ENCODE results near the gene JAK2.
"Not testable (repeated sequence)": the region's sequence is repeated elsewhere in the genome, so short reads cannot be mapped to it uniquely, and the experiment has no call there.

The JAK2 gene

GRCh38 chr9:5004481-5004880 lies 19.4 kb downstream of the JAK2 start:
- H3K27ac ChIP-seq = no peak overlapping the region
- TF ChIP-seq CTCF (IDR thresholded peaks at IDR 0.05) (no peak), ZFX (IDR thresholded peaks at IDR 0.05; ENCODE audit: borderline replicate concordance) (no peak)

GRCh38 chr9:5008202-5008601 lies 23.1 kb downstream of the JAK2 start:
- no peak overlapping the region for H3K27ac ChIP-seq
- TF ChIP-seq ZFX (IDR thresholded peaks at IDR 0.05; ENCODE audit: borderline replicate concordance) (no peak), CTCF (IDR thresholded peaks at IDR 0.05) (no peak)

GRCh38 chr9:5013374-5013773 lies 28.3 kb downstream of the JAK2 start:
- H3K27ac ChIP-seq = no peak overlapping the region
- no peak for TF ChIP-seq CTCF (IDR thresholded peaks at IDR 0.05)
- no peak for TF ChIP-seq ZFX (IDR thresholded peaks at IDR 0.05; ENCODE audit: borderline replicate concordance)

- TF ChIP-seq CTCF (IDR thresholded peaks at IDR 0.05) (no peak), ZFX (IDR thresholded peaks at IDR 0.05; ENCODE audit: borderline replicate concordance) (no peak)
- H3K27ac ChIP-seq = no peak overlapping the region
These were observed 30.9 kb downstream of the JAK2 start for GRCh38 chr9:5015934-5016333.

GRCh38 chr9:5025416-5025815 lies 40.3 kb downstream of the JAK2 start:
- no peak overlapping the region for H3K27ac ChIP-seq
- TF ChIP-seq CTCF (IDR thresholded peaks at IDR 0.05) (no peak), ZFX (IDR thresholded peaks at IDR 0.05; ENCODE audit: borderline replicate concordance) (no peak)

- not testable (repeated sequence) for H3K27ac ChIP-seq
These were observed 46.9 kb downstream of the JAK2 start for GRCh38 chr9:5031941-5032340.

GRCh38 chr9:5040730-5041389 lies 55.8 kb downstream of the JAK2 start:
- H3K27ac ChIP-seq = no peak overlapping the region
- TF ChIP-seq CTCF (IDR thresholded peaks at IDR 0.05) = no peak
- no peak for TF ChIP-seq ZFX (IDR thresholded peaks at IDR 0.05; ENCODE audit: borderline replicate concordance)

Measured in 22Rv1 (cell line).